Vagina (tissue), 2 donors: ENCODE data around the gene MTMR2. TPM values are rescaled to one million over a fixed set of nuclear protein-coding genes. Genes with fewer than 3 reads are reported as not detected.

ENCODE experiments used
- DNase-seq, 2 donors: peaks; one replicate each; pipeline ENCODE4 v3.0.0-alpha.2; 2017; ENCODE audit errors: extremely low spot score in 2 of 2
- H3K27ac ChIP-seq: fragments of 200-600 bp; sonication (generic); one replicate; pipeline ENCODE4 v1.5.1; 2019
- H3K27me3 ChIP-seq: fragments of 200-600 bp; sonication (generic); one replicate; pipeline ENCODE4 v1.5.1; 2019
- H3K36me3 ChIP-seq, 2 donors: fragments of 200-600 bp; sonication (generic); one replicate each; pipeline ENCODE4 v1.5.1; 2017 to 2019
- H3K4me1 ChIP-seq: fragments of 200-600 bp; sonication (generic); one replicate; pipeline ENCODE4 v1.5.1; 2019
- H3K4me3 ChIP-seq, 2 donors: fragments of 200-600 bp; sonication (generic); 1 replicate in 1 of 2; 2 replicates in 1 of 2; pipeline ENCODE4 v1.5.1; 2016 to 2019
- H3K9me3 ChIP-seq: fragments of 200-600 bp; sonication (generic); one replicate; pipeline ENCODE4 v1.5.1; 2019
- POLR2A ChIP-seq, 2 donors: fragments of 450-650 bp; IDR thresholded peaks; one replicate each; pipeline ENCODE4 v1.6.1; 2017; ENCODE audit warnings: antibody characterized with exemption in 2 of 2, mild to moderate bottlenecking in 2 of 2, moderate library complexity in 2 of 2
- POLR2AphosphoS5 ChIP-seq, 2 donors: sonication (generic); formaldehyde crosslinking; IDR thresholded peaks; one replicate each; pipeline ENCODE4 v1.9.0; 2017; ENCODE audit warnings: antibody characterized with exemption in 2 of 2, mild to moderate bottlenecking in 2 of 2, low read depth in 1 of 2; ENCODE audit not compliant: insufficient read depth in 1 of 2
- intact Hi-C: fragments of 100-400 bp; cut with DNase I; formaldehyde crosslinking; loops from one replicate; pipeline ENCODE4 v1.15.1; 2023
- total RNA-seq: library from RNA; depleted of rRNA; stranded (reverse); fragments of >200 nt; gene quantifications from one replicate; pipeline ENCODE4 v1.2.3, GENCODE V29; 2016
- TF ChIP-seq, protein P1 (sequence below), 3 experiments: fragments of 450-650 bp in 2 of 3; fragments of 200-600 bp in 1 of 3; sonication (generic) in 1 of 3; IDR thresholded peaks; one replicate each; pipeline ENCODE4 v1.5.1; 2017 to 2019; ENCODE audit warnings: antibody characterized with exemption in 3 of 3, mild to moderate bottlenecking in 2 of 3, moderate library complexity in 2 of 3

The MTMR2 gene
- total RNA-seq, 1 donor from 2014 or later: 18.2 TPM

DNA sequence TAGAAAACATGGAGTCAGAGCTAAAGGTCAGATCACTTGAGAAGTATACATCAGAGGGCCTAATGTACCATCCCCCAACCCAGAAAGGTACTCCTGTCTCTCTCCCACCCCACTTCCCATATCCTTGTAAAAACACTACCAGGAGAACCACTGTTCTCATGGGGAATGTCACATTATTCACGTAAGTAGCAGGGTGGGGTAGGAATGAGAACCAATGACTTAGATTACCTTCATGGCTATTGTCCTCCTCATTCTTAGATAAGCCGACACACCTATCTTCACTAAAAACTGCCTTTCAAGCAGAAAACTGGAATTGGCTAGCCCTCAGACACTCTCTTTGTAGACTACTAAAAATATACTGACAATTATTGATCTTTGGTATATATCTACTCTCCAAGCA lies 70.0 kb downstream of the MTMR2 start:
- TF ChIP-seq POLR2AphosphoS5 (IDR thresholded peaks at IDR 0.05; ENCODE audit: insufficient read depth in 1 of 2, low read depth in 1 of 2): no peak
- no peak for TF ChIP-seq POLR2A (IDR thresholded peaks at IDR 0.05)
- TF ChIP-seq, protein P1, sequence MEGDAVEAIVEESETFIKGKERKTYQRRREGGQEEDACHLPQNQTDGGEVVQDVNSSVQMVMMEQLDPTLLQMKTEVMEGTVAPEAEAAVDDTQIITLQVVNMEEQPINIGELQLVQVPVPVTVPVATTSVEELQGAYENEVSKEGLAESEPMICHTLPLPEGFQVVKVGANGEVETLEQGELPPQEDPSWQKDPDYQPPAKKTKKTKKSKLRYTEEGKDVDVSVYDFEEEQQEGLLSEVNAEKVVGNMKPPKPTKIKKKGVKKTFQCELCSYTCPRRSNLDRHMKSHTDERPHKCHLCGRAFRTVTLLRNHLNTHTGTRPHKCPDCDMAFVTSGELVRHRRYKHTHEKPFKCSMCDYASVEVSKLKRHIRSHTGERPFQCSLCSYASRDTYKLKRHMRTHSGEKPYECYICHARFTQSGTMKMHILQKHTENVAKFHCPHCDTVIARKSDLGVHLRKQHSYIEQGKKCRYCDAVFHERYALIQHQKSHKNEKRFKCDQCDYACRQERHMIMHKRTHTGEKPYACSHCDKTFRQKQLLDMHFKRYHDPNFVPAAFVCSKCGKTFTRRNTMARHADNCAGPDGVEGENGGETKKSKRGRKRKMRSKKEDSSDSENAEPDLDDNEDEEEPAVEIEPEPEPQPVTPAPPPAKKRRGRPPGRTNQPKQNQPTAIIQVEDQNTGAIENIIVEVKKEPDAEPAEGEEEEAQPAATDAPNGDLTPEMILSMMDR (IDR thresholded peaks at IDR 0.05): no peak
- peaks cover 0 to 4% of the 10 kb centered on the region in 2 donors for H3K36me3 ChIP-seq
- intact Hi-C loops: loop anchor here (10.0 kb wide), 1 partner anchor 491 kb away; the partner anchor contains the start of gene MAML2
- DNase-seq: no peak
- H3K27me3 ChIP-seq: no peaks in the 10 kb centered on the region
- H3K27ac ChIP-seq: no peak overlapping the region
- H3K9me3 ChIP-seq: no peaks in the 10 kb centered on the region
- H3K4me3 ChIP-seq: no peak overlapping the region
- H3K4me1 ChIP-seq: no peaks in the 10 kb centered on the region

DNA sequence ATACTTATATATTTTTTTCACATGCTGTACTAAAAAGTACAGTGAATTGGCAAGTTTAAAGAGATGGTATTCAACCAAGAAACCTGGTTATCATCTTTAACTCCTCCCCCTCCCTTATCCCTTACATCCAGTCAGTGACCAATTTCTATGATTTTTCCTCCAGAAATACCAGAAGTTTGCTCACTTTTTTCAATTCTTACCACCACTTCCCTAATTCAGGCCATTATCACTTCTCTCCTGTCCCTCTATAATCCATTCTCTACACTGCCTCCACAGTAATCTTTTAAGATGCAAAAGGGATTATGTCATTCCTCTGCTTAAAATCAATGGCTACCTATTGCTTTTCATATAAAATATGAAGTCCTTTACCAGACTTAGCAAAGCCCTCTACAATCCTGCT lies 70.8 kb downstream of the MTMR2 start:
- peaks cover 0 to 4% of the 10 kb centered on the region in 2 donors for H3K36me3 ChIP-seq
- no peak for DNase-seq
- H3K27me3 ChIP-seq: no peaks in the 10 kb centered on the region
- no peaks in the 10 kb centered on the region for H3K9me3 ChIP-seq
- no peak overlapping the region for H3K4me3 ChIP-seq
- no peaks in the 10 kb centered on the region for H3K4me1 ChIP-seq
- no peak overlapping the region for H3K27ac ChIP-seq
- intact Hi-C loops: loop anchor here (10.0 kb wide), 1 partner anchor 492 kb away; the partner anchor contains the start of gene MAML2
- TF ChIP-seq, protein P1 (IDR thresholded peaks at IDR 0.05): no peak
- no peak for TF ChIP-seq POLR2A (IDR thresholded peaks at IDR 0.05)
- no peak for TF ChIP-seq POLR2AphosphoS5 (IDR thresholded peaks at IDR 0.05; ENCODE audit: insufficient read depth in 1 of 2, low read depth in 1 of 2)

DNA sequence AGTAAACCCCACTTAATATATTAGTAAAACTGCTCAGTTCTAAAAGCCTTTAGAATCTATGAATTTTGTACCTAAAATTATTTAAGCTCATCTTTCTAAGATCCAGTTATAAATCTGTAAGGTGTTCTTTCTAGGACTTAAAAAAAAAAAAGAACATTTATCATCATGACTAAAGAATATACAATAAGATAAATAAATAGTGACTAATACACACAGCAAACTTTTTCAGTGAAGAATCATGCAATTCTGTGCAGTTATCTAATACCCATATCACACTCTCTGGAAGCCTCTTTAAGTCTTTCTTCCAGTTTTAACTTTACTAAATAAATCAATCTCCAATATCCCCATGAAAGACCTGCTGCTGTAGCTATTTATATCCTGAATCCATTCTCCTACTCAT lies 73.8 kb downstream of the MTMR2 start:
- Histone ChIP-seq H3K36me3 (peaks cover 0 to 19% of the 10 kb centered on the region in 2 donors), H3K4me1 (no peaks in the 10 kb centered on the region), H3K27ac (no peak overlapping the region), H3K9me3 (no peaks in the 10 kb centered on the region), H3K4me3 (no peak overlapping the region), H3K27me3 (no peaks in the 10 kb centered on the region)
- no peak for DNase-seq
- TF ChIP-seq, protein P1 (IDR thresholded peaks at IDR 0.05): no peak
- no peak for TF ChIP-seq POLR2AphosphoS5 (IDR thresholded peaks at IDR 0.05; ENCODE audit: insufficient read depth in 1 of 2, low read depth in 1 of 2)
- TF ChIP-seq POLR2A (IDR thresholded peaks at IDR 0.05): no peak
- intact Hi-C loops: loop anchor here (10.0 kb wide), 1 partner anchor 495 kb away; the partner anchor contains the start of gene MAML2

DNA sequence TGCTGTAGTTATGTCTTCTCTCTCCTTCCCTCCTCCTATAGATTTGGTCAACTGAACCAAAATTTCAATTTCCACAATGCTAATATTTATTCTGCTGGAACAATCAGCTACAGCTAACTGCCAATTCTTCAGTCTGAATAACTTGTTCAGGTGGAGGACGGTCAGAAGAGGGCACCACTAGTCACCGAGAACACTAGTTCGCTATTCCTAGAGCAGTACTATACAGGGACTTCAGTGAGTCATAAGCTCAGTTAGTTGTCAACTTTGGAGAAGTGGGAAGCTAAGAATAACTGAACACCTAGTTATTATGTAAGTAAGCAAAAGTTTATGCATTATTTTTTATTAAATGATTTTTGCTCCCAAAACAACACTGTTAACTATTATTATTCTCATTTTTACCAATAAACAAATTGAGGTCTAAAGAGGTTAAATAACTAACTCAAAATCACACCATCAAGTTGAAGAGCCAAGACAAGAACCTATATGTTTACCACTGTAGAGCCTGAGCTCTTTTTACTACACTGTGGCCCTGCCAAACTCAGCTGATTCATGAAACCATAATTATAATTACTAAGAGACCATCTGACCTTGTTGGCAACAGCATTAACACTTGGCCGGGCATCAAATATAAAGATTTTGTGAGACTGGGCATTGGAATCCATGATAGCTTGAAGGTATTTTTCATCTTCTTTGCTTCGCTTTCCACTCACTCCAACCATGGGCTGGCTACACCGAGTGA lies 74.7 kb downstream of the MTMR2 start:
- no peak for TF ChIP-seq POLR2AphosphoS5 (IDR thresholded peaks at IDR 0.05; ENCODE audit: insufficient read depth in 1 of 2, low read depth in 1 of 2)
- TF ChIP-seq, protein P1 (IDR thresholded peaks at IDR 0.05): peak in 2 of 3 experiments; percentile 17 to 43
- no peak overlapping the region for H3K4me3 ChIP-seq
- no peak for DNase-seq
- H3K9me3 ChIP-seq: no peaks in the 10 kb centered on the region
- intact Hi-C loops: loop anchor here (10.0 kb wide), 1 partner anchor 546 kb away; the partner anchor contains the start of gene JRKL
- H3K36me3 ChIP-seq: peaks cover 0 to 21% of the 10 kb centered on the region in 2 donors
- H3K27ac ChIP-seq: no peak overlapping the region
- H3K4me1 ChIP-seq: no peaks in the 10 kb centered on the region
- H3K27me3 ChIP-seq: no peaks in the 10 kb centered on the region

DNA sequence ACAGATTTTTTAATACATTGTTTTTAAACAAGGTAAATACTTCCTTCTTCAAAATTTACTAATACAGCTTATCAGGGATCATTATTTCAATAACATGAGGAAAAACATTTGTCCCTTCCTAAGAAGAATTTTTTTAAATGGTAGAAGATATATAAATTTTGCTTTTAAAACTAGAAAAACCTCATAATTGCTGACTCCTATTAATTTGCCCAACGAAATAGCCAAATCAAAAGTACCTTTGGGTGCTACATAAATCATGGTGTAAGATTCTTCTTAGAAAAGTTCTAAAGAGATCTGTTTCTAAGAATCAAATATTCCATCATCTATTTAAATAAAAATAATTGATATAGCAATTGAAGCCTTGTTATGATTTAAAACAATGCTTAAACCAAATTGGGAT lies 78.7 kb downstream of the MTMR2 start:
- Histone ChIP-seq H3K4me3 (no peak overlapping the region), H3K27me3 (no peaks in the 10 kb centered on the region), H3K27ac (no peak overlapping the region), H3K36me3 (peaks cover 0 to 23% of the 10 kb centered on the region in 2 donors), H3K4me1 (no peaks in the 10 kb centered on the region), H3K9me3 (no peaks in the 10 kb centered on the region)
- DNase-seq: no peak
- no peak for TF ChIP-seq POLR2AphosphoS5 (IDR thresholded peaks at IDR 0.05; ENCODE audit: insufficient read depth in 1 of 2, low read depth in 1 of 2)
- no peak for TF ChIP-seq POLR2A (IDR thresholded peaks at IDR 0.05)
- TF ChIP-seq, protein P1 (IDR thresholded peaks at IDR 0.05): no peak
- intact Hi-C loops: loop anchor here (10.0 kb wide), 1 partner anchor 550 kb away; the partner anchor contains the start of gene JRKL
